GM15510 (cell line): ENCODE results near the gene TTYH2.

Experiments used
- POLR2A ChIP-seq: IDR thresholded peaks from 3 replicates; pipeline ENCODE4 v1.6.1; 2011; ENCODE audit warnings: borderline replicate concordance; ENCODE audit not compliant: insufficient read length; ENCODE audit errors: extremely low read depth

TTYH2 gene

DNA sequence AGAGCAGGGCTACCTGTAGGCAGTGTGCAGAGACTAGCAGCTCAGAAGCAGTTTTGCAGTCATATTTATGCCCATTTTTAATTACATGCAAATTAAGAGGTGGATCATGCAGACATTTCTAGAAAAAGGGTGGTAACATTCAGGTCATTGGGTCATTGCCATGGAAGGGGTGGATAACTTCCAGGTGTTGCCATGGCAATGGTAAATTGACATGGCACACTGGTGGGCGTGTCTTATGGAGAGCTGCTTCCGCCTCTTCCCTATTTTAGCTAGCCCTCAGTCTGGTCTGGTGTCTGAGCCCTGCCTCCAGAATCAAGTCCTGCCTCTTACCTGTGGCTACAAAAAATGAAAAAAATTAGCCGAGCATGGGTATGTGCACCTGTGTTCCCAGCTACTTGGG lies 57.9 kb downstream of the TTYH2 start:
- TF ChIP-seq POLR2A: no peak

DNA sequence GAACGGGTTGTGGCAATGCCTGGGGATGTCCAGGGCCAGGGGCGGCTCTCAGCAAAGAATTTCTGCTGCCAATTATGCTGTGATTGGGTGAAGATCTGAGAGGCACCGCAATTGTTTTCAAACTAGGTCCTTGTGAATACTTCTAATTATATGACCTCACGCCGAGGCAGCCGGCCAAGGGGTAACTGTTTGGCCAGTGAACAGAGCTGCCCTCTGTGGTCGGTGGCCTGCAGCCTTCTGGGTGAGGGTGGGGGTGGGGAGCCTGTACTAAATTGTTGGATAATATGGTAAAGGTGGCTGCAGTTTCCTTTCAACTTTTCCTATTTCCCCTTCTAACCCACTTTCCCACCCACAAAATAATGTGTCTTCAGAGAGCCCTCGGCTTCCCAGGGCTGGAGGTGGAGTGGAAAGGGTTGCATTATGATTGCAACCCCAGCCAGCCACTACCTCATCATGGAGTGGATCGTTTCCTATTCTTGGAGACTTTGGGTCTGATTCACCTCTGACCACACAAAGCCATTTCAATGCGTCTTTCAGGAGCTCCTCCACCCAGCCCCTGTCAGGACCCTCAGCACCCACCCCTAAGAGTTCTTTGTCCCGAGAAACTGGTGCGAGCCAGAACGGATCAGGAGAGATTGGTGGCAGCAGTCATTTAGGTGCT lies 58.7 kb downstream of the TTYH2 start:
- TF ChIP-seq POLR2A: no peak

DNA sequence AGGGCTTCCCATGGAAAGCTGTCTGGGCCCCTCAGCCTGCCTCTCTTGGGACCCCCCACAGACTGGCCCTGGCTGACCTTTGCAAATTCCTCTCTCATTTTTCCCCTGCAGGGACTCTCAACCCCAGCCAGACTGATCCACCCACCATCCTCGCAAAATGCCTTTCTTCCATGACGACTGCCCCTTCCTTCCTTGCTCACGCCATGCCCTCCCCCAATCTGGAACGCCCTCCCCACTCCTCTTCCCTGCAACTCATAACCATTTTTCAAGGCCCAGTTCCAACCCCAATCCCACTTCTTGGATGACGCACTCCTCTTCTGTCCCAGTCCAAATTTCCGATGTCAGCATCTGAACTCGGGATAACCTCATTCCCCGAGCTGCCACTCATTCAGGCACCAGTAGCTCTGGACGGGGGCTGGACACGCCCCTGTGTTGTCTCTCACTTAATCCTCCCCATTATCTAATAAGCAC lies 59.4 kb downstream of the TTYH2 start:
- no peak for TF ChIP-seq POLR2A

DNA sequence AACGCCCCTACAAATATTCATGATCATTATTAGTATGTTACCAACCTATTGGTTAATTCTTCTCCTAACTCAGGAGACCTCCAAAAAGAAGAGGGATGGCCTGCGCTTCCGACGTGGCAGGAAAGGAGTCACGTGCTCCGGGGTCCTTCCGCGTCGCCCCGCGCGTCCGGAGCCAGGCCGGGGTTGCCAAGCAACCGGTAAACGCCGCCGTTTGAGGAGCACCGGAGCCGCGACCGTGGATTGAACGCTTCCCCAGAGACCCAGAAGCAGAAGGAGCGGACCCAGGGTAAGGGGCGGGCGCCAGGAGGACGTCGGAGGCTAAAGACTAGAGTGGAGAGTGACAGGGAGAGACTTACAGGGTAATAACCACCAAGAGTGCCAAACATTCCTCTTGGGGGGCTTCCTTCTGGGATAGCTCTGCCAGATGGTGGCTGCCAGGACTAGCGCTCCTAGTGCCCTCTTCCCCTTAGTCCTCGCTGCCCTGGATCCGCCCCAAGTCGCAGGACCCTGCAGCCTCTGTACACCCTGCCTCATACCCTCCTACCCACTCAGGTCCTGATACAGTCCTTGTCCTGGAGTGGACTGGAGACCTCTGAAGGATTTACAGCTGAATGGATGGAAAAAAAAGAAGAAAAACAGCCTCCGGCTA lies 60.8 kb downstream of the TTYH2 start, which contains the start of gene DNAI2:
TSS of gene DNAI2 (plus strand) at position 175 of the 649 bp plus-strand sequence. CDS start 7,584 bp downstream, outside the sequence.
- no peak for TF ChIP-seq POLR2A

DNA sequence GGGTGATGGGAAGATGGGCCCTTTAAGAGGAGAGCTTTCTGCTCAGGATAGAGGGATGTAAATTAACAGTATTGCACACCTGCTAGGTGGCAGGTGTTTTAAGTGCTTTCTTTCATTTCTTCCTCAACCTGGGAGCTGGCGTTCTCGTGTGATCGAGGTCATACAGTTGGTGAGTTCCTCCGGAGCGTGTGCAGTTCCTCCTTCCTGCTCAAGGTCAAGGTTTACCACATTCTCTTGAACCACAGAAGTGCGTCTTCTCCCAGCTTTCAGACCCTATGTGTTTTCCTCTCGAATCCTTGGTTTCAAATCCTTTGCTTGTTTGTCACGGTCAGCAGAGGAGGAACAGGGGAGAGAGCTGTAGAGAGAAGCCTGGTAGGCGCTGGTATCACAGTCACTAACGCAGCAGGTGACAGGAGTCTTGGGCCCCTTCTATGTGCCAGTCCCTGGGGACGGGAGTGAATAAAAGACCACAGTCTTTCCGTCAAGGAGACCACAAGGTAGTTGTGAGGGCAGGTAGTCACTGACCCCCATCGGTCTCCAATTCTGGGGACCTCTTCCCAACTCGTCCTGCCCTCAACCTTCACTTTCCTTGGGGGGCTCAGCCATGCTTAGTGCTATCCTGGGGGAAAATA lies 61.5 kb downstream of the TTYH2 start:
- TF ChIP-seq POLR2A: no peak

DNA sequence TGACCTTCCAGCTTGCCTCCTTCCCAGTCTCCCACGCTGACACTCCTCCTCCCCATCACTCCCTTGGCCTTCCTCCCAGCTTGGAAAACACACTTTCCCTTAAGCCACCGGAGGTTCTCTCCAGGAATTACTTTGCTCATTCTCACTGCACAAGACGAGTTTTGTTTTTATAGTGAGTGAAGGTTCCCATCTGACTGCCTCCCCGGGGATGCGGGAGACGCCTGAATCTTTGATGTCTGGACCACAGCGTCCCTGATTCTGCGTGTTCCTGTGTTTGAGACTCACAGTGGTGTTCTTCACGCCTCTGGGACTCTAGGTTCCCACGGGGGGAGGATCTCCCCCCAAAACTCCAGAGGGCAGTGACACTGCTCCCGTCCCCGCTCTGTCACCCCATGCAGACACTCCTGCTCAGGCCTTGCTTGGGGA lies 62.7 kb downstream of the TTYH2 start:
- no peak for TF ChIP-seq POLR2A

DNA sequence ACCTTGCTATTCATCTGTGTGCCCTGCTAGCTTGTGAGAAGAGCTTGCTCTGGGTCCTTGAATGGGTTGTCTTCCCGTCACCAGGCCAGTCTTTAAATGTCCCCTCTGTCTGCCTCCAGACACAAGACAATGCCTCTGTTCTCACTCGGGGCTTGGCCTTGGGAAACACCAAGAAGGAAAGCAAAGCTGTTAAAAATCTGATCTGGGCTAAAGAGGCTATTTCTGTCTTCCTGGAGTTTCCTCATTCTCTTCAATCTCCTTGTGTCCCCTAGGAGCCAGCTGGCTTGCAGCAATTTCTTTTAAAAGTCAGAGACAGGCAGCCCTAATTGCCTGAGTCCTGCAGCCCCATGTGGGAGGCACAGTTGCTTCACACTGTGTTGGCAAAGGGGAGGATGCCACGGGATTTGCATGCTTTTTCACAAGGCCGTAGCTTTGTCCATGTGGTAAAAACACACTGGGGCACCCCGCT lies 63.2 kb downstream of the TTYH2 start:
- no peak for TF ChIP-seq POLR2A

DNA sequence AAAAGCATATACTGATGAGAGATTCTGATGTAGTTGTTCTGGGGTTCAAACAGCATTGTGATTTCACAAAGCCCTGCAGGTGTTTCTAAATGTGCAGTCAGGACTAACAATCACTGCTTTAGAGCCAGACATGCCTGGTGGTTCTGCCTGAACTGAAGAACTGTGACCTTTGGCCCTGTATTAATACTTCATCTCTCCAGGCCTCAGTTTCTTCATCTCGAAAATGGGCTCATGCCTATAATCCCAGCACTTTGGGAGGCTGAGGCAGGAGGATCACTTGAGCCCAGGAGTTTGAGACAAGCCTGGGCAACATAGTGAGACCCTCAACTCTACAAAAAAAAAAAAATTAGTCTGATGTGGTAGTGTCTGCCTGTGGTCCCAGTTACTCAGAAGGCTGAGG lies 64.6 kb downstream of the TTYH2 start:
- TF ChIP-seq POLR2A: no peak

DNA sequence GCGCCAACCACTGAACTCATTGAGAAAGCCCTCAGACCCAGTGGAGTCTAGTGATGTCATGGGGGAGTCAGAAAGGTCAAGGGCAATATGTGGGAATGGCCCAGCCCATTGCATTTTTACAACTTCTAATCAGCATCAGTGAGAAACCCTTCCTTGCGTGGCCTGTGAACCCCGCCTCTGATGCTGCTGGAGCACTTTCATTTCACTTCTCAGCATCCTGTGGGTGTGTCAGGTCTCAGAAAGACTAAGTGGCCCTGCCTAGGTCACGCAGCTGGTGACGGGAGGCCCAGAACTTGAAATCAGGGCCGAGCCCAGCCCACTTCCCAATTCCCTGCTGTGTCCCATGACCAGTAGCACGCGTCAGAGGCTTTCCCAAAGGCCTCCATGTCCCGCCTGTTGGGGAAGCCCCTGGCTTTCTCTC lies 66.7 kb downstream of the TTYH2 start:
- no peak for TF ChIP-seq POLR2A

DNA sequence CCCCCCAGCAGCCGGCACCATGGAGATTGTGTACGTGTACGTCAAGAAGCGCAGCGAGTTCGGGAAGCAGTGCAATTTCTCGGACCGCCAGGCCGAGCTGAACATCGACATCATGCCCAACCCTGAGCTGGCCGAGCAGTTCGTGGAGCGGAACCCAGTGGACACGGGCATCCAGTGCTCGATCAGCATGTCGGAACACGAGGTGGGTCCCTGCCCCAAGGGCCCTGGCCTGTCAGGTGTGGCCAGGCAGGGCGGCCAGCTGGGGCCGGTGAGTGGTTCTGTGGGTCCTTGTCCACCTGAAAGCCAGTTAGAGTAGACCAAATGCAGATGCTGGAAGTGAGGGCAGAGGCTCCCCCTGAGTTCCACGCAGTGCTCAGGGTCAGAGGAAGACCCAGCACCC lies 68.4 kb downstream of the TTYH2 start:
- TF ChIP-seq POLR2A: no peak

DNA sequence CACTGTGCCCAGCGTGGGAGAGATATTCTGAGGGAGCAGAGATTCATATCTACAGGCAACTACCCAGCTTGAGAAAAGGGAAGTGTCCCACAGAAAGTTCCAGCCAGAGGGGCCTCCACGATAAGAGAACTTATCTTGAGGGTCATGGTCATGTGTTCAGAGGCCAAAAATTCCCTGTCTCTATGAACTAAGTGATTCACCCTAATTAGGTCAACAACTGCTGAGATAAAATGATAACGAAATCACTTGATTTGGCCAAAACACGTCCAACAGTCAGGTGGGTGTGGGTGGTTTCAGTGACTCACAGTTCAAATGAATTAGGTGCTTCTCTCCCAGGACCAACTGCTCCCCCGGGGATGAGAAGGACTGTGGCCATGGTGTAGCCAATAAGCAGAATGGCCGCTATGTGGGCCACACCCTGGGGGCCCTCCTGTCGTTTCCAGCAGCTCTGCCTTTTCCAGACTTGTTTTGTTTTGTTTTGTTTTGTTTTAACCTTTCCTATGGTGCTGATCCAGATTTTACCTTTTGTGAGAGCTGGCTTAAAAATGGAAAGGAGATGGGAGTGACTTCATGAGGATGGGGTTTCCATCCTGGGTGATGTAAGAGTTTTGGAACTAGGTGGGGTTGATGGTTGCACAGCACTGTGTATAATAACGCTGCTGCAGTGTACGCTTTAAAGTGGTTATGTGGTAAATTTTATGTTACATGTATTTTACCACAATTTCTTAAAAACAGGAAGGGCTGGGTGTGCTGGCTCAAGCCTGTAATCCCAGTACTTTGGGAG lies 69.4 kb downstream of the TTYH2 start:
- TF ChIP-seq POLR2A: no peak

DNA sequence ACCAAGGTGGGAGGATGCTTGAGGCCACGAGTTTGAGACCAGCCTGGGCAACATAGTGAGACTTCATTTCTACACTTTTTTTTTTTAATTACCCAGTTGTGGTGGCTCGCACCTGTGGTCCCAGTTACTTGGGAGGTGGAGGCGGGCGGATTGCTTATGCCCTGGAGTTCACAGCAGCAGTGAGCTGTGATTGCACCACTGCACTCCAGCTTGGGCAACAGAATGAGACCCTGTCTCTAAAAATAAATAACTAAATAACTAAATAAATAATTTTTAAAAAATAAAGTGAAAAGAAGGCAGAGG lies 70.0 kb downstream of the TTYH2 start:
- no peak for TF ChIP-seq POLR2A

DNA sequence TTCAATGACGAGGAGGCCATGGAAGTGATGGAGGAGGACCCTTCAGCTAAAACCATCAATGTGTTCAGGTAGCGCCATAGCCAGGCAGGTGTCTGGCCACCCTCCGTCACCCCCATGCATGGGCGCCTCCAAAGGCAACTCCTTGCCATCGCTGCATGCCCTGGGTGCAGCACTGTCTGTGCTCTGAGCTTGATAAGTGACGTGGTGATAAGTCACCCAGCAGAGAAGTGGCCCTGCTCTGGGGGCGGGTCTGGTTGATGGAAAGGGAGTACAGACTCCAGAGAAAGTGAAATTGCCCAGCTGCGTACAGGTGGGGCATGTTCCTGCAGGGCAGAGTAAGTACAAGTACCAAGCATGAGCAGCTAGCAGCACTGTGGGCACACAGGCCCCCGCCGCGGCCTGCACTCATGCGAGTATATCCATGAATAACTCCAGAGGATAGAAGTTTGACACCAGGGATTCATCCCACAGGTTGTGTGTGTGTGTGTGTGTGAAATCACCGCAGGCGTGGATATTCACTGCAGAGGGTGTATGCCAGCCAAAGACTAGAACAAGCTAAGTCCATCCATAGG lies 73.7 kb downstream of the TTYH2 start:
- no peak for TF ChIP-seq POLR2A

DNA sequence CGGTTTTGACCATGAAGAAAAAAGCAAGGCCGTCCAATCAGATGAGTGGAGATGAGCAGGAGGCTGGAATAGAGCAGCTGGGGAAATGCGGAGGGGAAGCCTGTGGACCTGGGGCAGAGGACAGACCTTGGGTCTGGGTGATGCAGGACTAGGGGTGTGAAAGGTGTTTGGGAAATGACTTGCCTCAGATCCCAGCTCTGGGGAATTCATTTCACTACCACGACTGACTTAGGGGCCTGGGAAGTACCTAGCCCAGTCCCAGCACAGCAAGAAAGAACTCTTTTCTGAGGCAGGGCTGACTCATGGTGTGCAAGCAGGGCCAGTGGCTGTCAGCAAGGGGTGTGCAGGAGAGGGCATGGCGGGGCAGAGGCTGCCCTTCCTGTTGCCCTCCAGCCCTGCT lies 75.4 kb downstream of the TTYH2 start:
- TF ChIP-seq POLR2A: no peak

DNA sequence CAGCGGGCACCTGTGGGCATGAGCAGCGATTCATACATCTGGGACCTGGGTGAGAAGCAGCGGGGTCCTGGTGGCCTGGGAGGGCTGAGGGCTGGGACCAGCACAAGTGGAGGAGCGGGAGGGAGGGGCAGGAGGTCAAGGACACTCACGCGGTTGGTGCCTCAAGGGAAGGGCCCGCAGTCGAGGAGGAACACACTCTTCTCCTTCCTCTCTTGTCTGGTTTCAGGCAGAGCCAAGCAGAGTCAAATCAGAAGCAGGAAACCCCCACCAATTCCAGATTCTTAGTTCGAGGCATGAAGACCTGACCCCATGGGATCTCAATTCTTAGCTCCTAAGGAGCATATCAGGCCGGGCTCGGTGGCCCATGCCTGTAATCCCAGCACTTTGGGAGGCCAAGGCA lies 76.3 kb downstream of the TTYH2 start:
- no peak for TF ChIP-seq POLR2A
